T-helper 2 cell treated with Interferon-gamma antibody and Interleukin-4, amounts not matched to agents 5 μg/mL and 100 μg/mL, for 36 hours (primary cell): ENCODE results near the gene ARHGAP19.

ENCODE experiments used
- DNase-seq: peaks from one replicate; pipeline ENCODE4 v3.0.0; 2021; ENCODE audit warnings: low spot score
- H3K27ac Mint-ChIP-seq: one replicate; pipeline ENCODE4 v1.8.0; 2021; ENCODE audit warnings: mild to moderate bottlenecking, mixed read lengths
- H3K27me3 Mint-ChIP-seq: one replicate; pipeline ENCODE4 v1.8.0; 2021; ENCODE audit warnings: low read depth, mixed read lengths
- H3K36me3 Mint-ChIP-seq: one replicate; pipeline ENCODE4 v1.8.0; 2021; ENCODE audit warnings: low read depth, mixed read lengths
- H3K4me1 Mint-ChIP-seq: one replicate; pipeline ENCODE4 v1.8.0; 2021; ENCODE audit warnings: low read depth, mixed read lengths
- H3K4me3 Mint-ChIP-seq: one replicate; pipeline ENCODE4 v1.8.0; 2022; ENCODE audit warnings: mild to moderate bottlenecking, moderate library complexity, mixed read lengths
- H3K9me3 Mint-ChIP-seq: one replicate; pipeline ENCODE4 v1.8.0; 2021; ENCODE audit warnings: mixed read lengths

Gene ARHGAP19

GRCh38 chr10:97331153-97331703, 38.8 kb upstream of the ARHGAP19 start:
- Mint-ChIP-seq H3K36me3 (peaks cover 26% of the 10 kb centered on the region), H3K4me1 (peaks cover 55% of the 10 kb centered on the region), H3K27ac (peak overlapping the region; percentile 42), H3K27me3 (peaks cover 4% of the 10 kb centered on the region), H3K4me3 (peak overlapping the region; percentile 62), H3K9me3 (no peaks in the 10 kb centered on the region)
- DNase-seq, result no peak

GRCh38 chr10:97329766-97330165, 37.3 kb upstream of the ARHGAP19 start:
- Mint-ChIP-seq H3K27ac (peak overlapping the region; percentile 16), H3K4me3 (no peak overlapping the region), H3K27me3 (no peaks in the 10 kb centered on the region), H3K4me1 (peaks cover 56% of the 10 kb centered on the region), H3K9me3 (no peaks in the 10 kb centered on the region), H3K36me3 (peaks cover 26% of the 10 kb centered on the region)
- no peak for DNase-seq

GRCh38 chr10:97328646-97329453, 36.4 kb upstream of the ARHGAP19 start:
- Mint-ChIP-seq H3K27me3 (no peaks in the 10 kb centered on the region), H3K4me1 (peaks cover 56% of the 10 kb centered on the region), H3K9me3 (no peaks in the 10 kb centered on the region), H3K4me3 (peak overlapping the region; percentile 55), H3K27ac (peak overlapping the region; percentile 62), H3K36me3 (peaks cover 26% of the 10 kb centered on the region)
- DNase-seq, result peak; percentile 19

- no peaks in the 10 kb centered on the region for H3K27me3 Mint-ChIP-seq
- peak overlapping the region; percentile 26 for H3K4me3 Mint-ChIP-seq
- peaks cover 19% of the 10 kb centered on the region for H3K36me3 Mint-ChIP-seq
- no peak for DNase-seq
- H3K27ac Mint-ChIP-seq, result peak overlapping the region; percentile 81
- no peaks in the 10 kb centered on the region for H3K9me3 Mint-ChIP-seq
- peaks cover 46% of the 10 kb centered on the region for H3K4me1 Mint-ChIP-seq
Observed at GRCh38 chr10:97327348-97328294, 35.2 kb upstream of the ARHGAP19 start.

- peaks cover 16% of the 10 kb centered on the region for H3K36me3 Mint-ChIP-seq
- peaks cover 40% of the 10 kb centered on the region for H3K4me1 Mint-ChIP-seq
- no peaks in the 10 kb centered on the region for H3K9me3 Mint-ChIP-seq
- peaks cover 1% of the 10 kb centered on the region for H3K27me3 Mint-ChIP-seq
- no peak overlapping the region for H3K4me3 Mint-ChIP-seq
- no peak for DNase-seq
- no peak overlapping the region for H3K27ac Mint-ChIP-seq
Observed at GRCh38 chr10:97325754-97326153, 33.3 kb upstream of the ARHGAP19 start.

- Mint-ChIP-seq H3K27ac (no peak overlapping the region), H3K4me3 (no peak overlapping the region), H3K27me3 (peaks cover 6% of the 10 kb centered on the region), H3K9me3 (no peaks in the 10 kb centered on the region), H3K36me3 (peaks cover 6% of the 10 kb centered on the region), H3K4me1 (peaks cover 39% of the 10 kb centered on the region)
- DNase-seq, result no peak
Observed at GRCh38 chr10:97323501-97323900, 31.1 kb upstream of the ARHGAP19 start.

- Mint-ChIP-seq H3K27me3 (peaks cover 8% of the 10 kb centered on the region), H3K36me3 (peaks cover 2% of the 10 kb centered on the region), H3K27ac (no peak overlapping the region), H3K4me3 (peak overlapping the region; percentile 93), H3K9me3 (no peaks in the 10 kb centered on the region), H3K4me1 (peaks cover 28% of the 10 kb centered on the region)
- no peak for DNase-seq
Observed at GRCh38 chr10:97321804-97322190, 29.4 kb upstream of the ARHGAP19 start.

- peak overlapping the region; percentile 93 for H3K4me3 Mint-ChIP-seq
- H3K36me3 Mint-ChIP-seq, result peaks cover 2% of the 10 kb centered on the region
- H3K27me3 Mint-ChIP-seq, result peaks cover 8% of the 10 kb centered on the region
- DNase-seq, result no peak
- no peaks in the 10 kb centered on the region for H3K9me3 Mint-ChIP-seq
- peaks cover 26% of the 10 kb centered on the region for H3K4me1 Mint-ChIP-seq
- H3K27ac Mint-ChIP-seq, result peak overlapping the region; percentile 82
Observed at GRCh38 chr10:97321032-97321803, 28.8 kb upstream of the ARHGAP19 start.

- Mint-ChIP-seq H3K27me3 (peaks cover 8% of the 10 kb centered on the region), H3K9me3 (no peaks in the 10 kb centered on the region), H3K4me3 (peak overlapping the region; percentile 93), H3K4me1 (peaks cover 23% of the 10 kb centered on the region), H3K36me3 (peaks cover 2% of the 10 kb centered on the region), H3K27ac (peak overlapping the region; percentile 82)
- DNase-seq, result no peak
Observed at GRCh38 chr10:97320480-97321031, 28.1 kb upstream of the ARHGAP19 start.

- Mint-ChIP-seq H3K27me3 (peaks cover 8% of the 10 kb centered on the region), H3K27ac (peak overlapping the region; percentile 82), H3K4me1 (peaks cover 23% of the 10 kb centered on the region), H3K4me3 (peak overlapping the region; percentile 93), H3K9me3 (no peaks in the 10 kb centered on the region), H3K36me3 (peaks cover 2% of the 10 kb centered on the region)
- DNase-seq, result peak; percentile 54
Observed at GRCh38 chr10:97319671-97320479, 27.4 kb upstream of the ARHGAP19 start.

- Mint-ChIP-seq H3K36me3 (peaks cover 2% of the 10 kb centered on the region), H3K9me3 (no peaks in the 10 kb centered on the region), H3K27ac (peak within 1 kb of the TSS; percentile 99), H3K4me1 (peaks cover 23% of the 10 kb centered on the region), H3K4me3 (peak within 1 kb of the TSS; percentile 97), H3K27me3 (peaks cover 8% of the 10 kb centered on the region)
- DNase-seq, result peak; percentile 88
Observed at GRCh38 chr10:97318772-97319651, 26.6 kb upstream of the ARHGAP19 start, which contains the start of gene FRAT1. FRAT1 (plus strand) TSS chr10:97319271; CDS start chr10:97319454, 183 bp downstream.

GRCh38 chr10:97314671-97315070, 22.2 kb upstream of the ARHGAP19 start:
- no peak for DNase-seq
- Mint-ChIP-seq H3K36me3 (no peaks in the 10 kb centered on the region), H3K27ac (no peak overlapping the region), H3K4me1 (peaks cover 9% of the 10 kb centered on the region), H3K27me3 (peaks cover 8% of the 10 kb centered on the region), H3K9me3 (no peaks in the 10 kb centered on the region), H3K4me3 (no peak overlapping the region)
